HL-60/S4 treated with phorbol 12-myristate 13-acetate at 8.2 ng/mL for 4 days and 3 days (cell line): ENCODE results near the gene GPC5.
"Not testable (repeated sequence)": the region's sequence is repeated elsewhere in the genome, so short reads cannot be mapped to it uniquely, and the experiment has no call there.

Experiments used
- in situ Hi-C: fragments of 300-500 bp; cut with MboI; formaldehyde crosslinking; loops from 2 replicates; pipeline ENCODE4 v1.15.0; 2022; ENCODE audit warnings: low sequenced_read_pairs

Gene GPC5

GRCh38 chr13:91647361-91647990 lies 249.1 kb downstream of the GPC5 start:
- in situ Hi-C loops = no loop called here

GRCh38 chr13:91648012-91648411 lies 249.6 kb downstream of the GPC5 start:
- in situ Hi-C loops = no loop called here

- in situ Hi-C loops = no loop called here
These were observed 251.0 kb downstream of the GPC5 start for GRCh38 chr13:91649456-91649855.

GRCh38 chr13:91652404-91653301 lies 254.2 kb downstream of the GPC5 start:
- in situ Hi-C loops = no loop called here

- in situ Hi-C loops = no loop called here
These were observed 257.3 kb downstream of the GPC5 start for GRCh38 chr13:91655731-91656130.

- in situ Hi-C loops = no loop called here
These were observed 258.9 kb downstream of the GPC5 start for GRCh38 chr13:91657283-91657682.

GRCh38 chr13:91659256-91660075 lies 261.0 kb downstream of the GPC5 start:
- in situ Hi-C loops = no loop called here

GRCh38 chr13:91660076-91660415 lies 261.6 kb downstream of the GPC5 start:
- in situ Hi-C loops = no loop called here

GRCh38 chr13:91661692-91662490 lies 263.5 kb downstream of the GPC5 start:
- in situ Hi-C loops = no loop called here

GRCh38 chr13:91664039-91664438 lies 265.6 kb downstream of the GPC5 start:
- in situ Hi-C loops = no loop called here

GRCh38 chr13:91667486-91667885 lies 269.1 kb downstream of the GPC5 start:
- in situ Hi-C loops = no loop called here

- in situ Hi-C loops = no loop called here
These were observed 270.6 kb downstream of the GPC5 start for GRCh38 chr13:91668866-91669495.

- in situ Hi-C loops = not testable (repeated sequence)
These were observed 275.9 kb downstream of the GPC5 start for GRCh38 chr13:91674347-91674746.

GRCh38 chr13:91684746-91685145 lies 286.3 kb downstream of the GPC5 start:
- in situ Hi-C loops = no loop called here

- in situ Hi-C loops = no loop called here
These were observed 292.5 kb downstream of the GPC5 start for GRCh38 chr13:91690944-91691343.

GRCh38 chr13:91693466-91693865 lies 295.0 kb downstream of the GPC5 start:
- in situ Hi-C loops = no loop called here

- in situ Hi-C loops = no loop called here
These were observed 299.9 kb downstream of the GPC5 start for GRCh38 chr13:91698308-91698707.

- in situ Hi-C loops = no loop called here
These were observed 300.3 kb downstream of the GPC5 start for GRCh38 chr13:91698767-91699166.

- in situ Hi-C loops = no loop called here
These were observed 301.4 kb downstream of the GPC5 start for GRCh38 chr13:91699863-91700262.

GRCh38 chr13:91701975-91702374 lies 303.6 kb downstream of the GPC5 start:
- in situ Hi-C loops = no loop called here
